HEK293T (cell line): Measurements from ENCODE around the gene CTNNB1.

Experiments
- CTCF ChIA-PET: fragments of 350-600 bp; formaldehyde crosslinking; extraction: SDS; loops from one replicate; lab custom pipeline; 2021; ENCODE audit warnings: antibody characterized with exemption, inconsistent platforms; lab: Yijun Ruan, JAX
- POLR2A ChIA-PET: fragments of 350-600 bp; formaldehyde crosslinking; extraction: SDS; loops from one replicate; lab custom pipeline; 2020; ENCODE audit warnings: antibody characterized with exemption, inconsistent platforms; lab: Yijun Ruan, JAX
- DNase-seq: peaks from one replicate; pipeline ENCODE4 v3.0.0; 2012; ENCODE audit warnings: mixed read lengths; ENCODE audit errors: extremely low spot score
- ARNT ChIP-seq: fragments of 450-650 bp; IDR thresholded peaks from 2 replicates; pipeline ENCODE4 v1.6.1; 2017; ENCODE audit warnings: mild to moderate bottlenecking
- BHLHE40 ChIP-seq: fragments of 450-650 bp; IDR thresholded peaks from 2 replicates; pipeline ENCODE4 v1.6.1; 2016; ENCODE audit warnings: mild to moderate bottlenecking, moderate library complexity, borderline replicate concordance
- CTBP1 ChIP-seq: fragments of 450-650 bp; IDR thresholded peaks from 2 replicates; pipeline ENCODE4 v1.6.1; 2016; ENCODE audit warnings: borderline replicate concordance
- ELF4 ChIP-seq: fragments of 450-650 bp; IDR thresholded peaks from 2 replicates; pipeline ENCODE4 v1.6.1; 2017; ENCODE audit warnings: antibody characterized with exemption
- FOXA1 ChIP-seq: fragments of 450-650 bp; IDR thresholded peaks from 2 replicates; pipeline ENCODE4 v1.6.1; 2016; ENCODE audit warnings: mild to moderate bottlenecking
- FOXK2 ChIP-seq: fragments of 450-650 bp; IDR thresholded peaks from 2 replicates; pipeline ENCODE4 v1.6.1; 2016; ENCODE audit warnings: mild to moderate bottlenecking
- FOXM1 ChIP-seq: fragments of 450-650 bp; IDR thresholded peaks from 2 replicates; pipeline ENCODE4 v1.6.1; 2017; ENCODE audit warnings: mild to moderate bottlenecking, borderline replicate concordance
- HDGF ChIP-seq: fragments of 450-650 bp; IDR thresholded peaks from 2 replicates; pipeline ENCODE4 v1.6.1; 2017; ENCODE audit warnings: antibody characterized with exemption, borderline replicate concordance
- L3MBTL2 ChIP-seq: fragments of 450-650 bp; conservative IDR thresholded peaks from 2 replicates; pipeline ENCODE4 v1.6.1; 2016; ENCODE audit warnings: mild to moderate bottlenecking
- LEF1 ChIP-seq: fragments of 450-650 bp; IDR thresholded peaks from 2 replicates; pipeline ENCODE4 v1.6.1; 2017; ENCODE audit warnings: mild to moderate bottlenecking, borderline replicate concordance
- NFRKB ChIP-seq: fragments of 450-650 bp; IDR thresholded peaks from 2 replicates; pipeline ENCODE4 v1.6.1; 2016; ENCODE audit warnings: mild to moderate bottlenecking, moderate library complexity
- PKNOX1 ChIP-seq: fragments of 450-650 bp; IDR thresholded peaks from 2 replicates; pipeline ENCODE4 v1.6.1; 2016
- SP1 ChIP-seq: fragments of 450-650 bp; IDR thresholded peaks from 2 replicates; pipeline ENCODE4 v1.6.1; 2017
- SUZ12 ChIP-seq: fragments of 450-650 bp; IDR thresholded peaks from 2 replicates; pipeline ENCODE4 v1.6.1; 2016; ENCODE audit warnings: mild to moderate bottlenecking
- TARDBP ChIP-seq: fragments of 450-650 bp; IDR thresholded peaks from 2 replicates; pipeline ENCODE4 v1.6.1; 2016
- ZNF384 ChIP-seq: fragments of 450-650 bp; IDR thresholded peaks from 2 replicates; pipeline ENCODE4 v1.6.1; 2016

CTNNB1 gene

GRCh38 chr3:41198950-41199865, at the start of gene CTNNB1:
CTNNB1 (plus strand) TSS chr3:41199505; CDS start chr3:41224069, 24,564 bp downstream.
- CTCF ChIA-PET: no interaction called here
- POLR2A ChIA-PET: interaction anchor here (0.7 to 4.1 kb wide), 27 partner anchors 9 to 746 kb away, joined by 3 to 28 read pairs (median 4); no protein-coding TSS in a partner anchor
- DNase-seq: peak; percentile 69
- TF ChIP-seq PKNOX1: no peak
- TF ChIP-seq SP1: 0 out of 2 replicates have a peak, but pooled peaks have one; percentile 42
- TF ChIP-seq CTBP1: peak; percentile 70; the same call in 1 of the 2 replicates
- no peak for TF ChIP-seq FOXA1
- TF ChIP-seq FOXK2: no peak
- TF ChIP-seq SUZ12: no peak
- TF ChIP-seq ARNT: peak; percentile 60; the same call in 1 of the 2 replicates
- TF ChIP-seq NFRKB: peak; percentile 90
- no peak for TF ChIP-seq TARDBP
- TF ChIP-seq HDGF: no peak
- no peak for TF ChIP-seq ZNF384
- TF ChIP-seq L3MBTL2: no peak
- TF ChIP-seq ELF4: peak; percentile 88
- TF ChIP-seq BHLHE40: no peak
- peak; percentile 88 for TF ChIP-seq FOXM1
- peak; percentile 74; the same call in 1 of the 2 replicates for TF ChIP-seq LEF1

GRCh38 chr3:41155834-41156233, 43.5 kb upstream of the CTNNB1 start:
- POLR2A ChIA-PET: no interaction called here
- TF ChIP-seq L3MBTL2 (no peak), ELF4 (no peak), FOXM1 (no peak), CTBP1 (no peak), SP1 (no peak), LEF1 (no peak), HDGF (no peak), SUZ12 (no peak), BHLHE40 (no peak), NFRKB (no peak), FOXA1 (no peak), PKNOX1 (no peak), ZNF384 (no peak)
- DNase-seq: no peak
- CTCF ChIA-PET: no interaction called here

GRCh38 chr3:41158947-41159346, 40.4 kb upstream of the CTNNB1 start:
- DNase-seq: no peak
- ChIA-PET CTCF (no interaction called here), POLR2A (interaction anchor here (1.6 kb wide), 1 partner anchor 40 kb away, joined by 13 read pairs; the partner anchor contains the start of gene CTNNB1)
- TF ChIP-seq FOXM1 (no peak), NFRKB (no peak), FOXK2 (no peak), ZNF384 (no peak), HDGF (no peak), SP1 (no peak), L3MBTL2 (no peak), PKNOX1 (no peak), TARDBP (no peak), BHLHE40 (no peak), LEF1 (no peak), ELF4 (no peak), CTBP1 (no peak), ARNT (no peak), SUZ12 (no peak), FOXA1 (no peak)

GRCh38 chr3:41159588-41160189, 39.6 kb upstream of the CTNNB1 start:
- ChIA-PET POLR2A (interaction anchor here (1.6 kb wide), 1 partner anchor 40 kb away, joined by 13 read pairs; the partner anchor contains the start of gene CTNNB1), CTCF (interaction anchor here (0.6 kb wide), 1 partner anchor 338 kb away, joined by 4 read pairs; no protein-coding TSS in a partner anchor)
- peak; percentile 49 for DNase-seq
- peak; percentile 96 for TF ChIP-seq PKNOX1
- no peak for TF ChIP-seq SP1
- TF ChIP-seq CTBP1: peak; percentile 68; the same call in 1 of the 2 replicates

- DNase-seq: no peak
- TF ChIP-seq TARDBP (no peak), LEF1 (no peak), PKNOX1 (no peak), SP1 (no peak), ARNT (no peak), CTBP1 (no peak), L3MBTL2 (no peak), FOXK2 (no peak), BHLHE40 (no peak), ELF4 (no peak), SUZ12 (no peak), NFRKB (no peak), HDGF (no peak), ZNF384 (no peak), FOXA1 (no peak), FOXM1 (no peak)
- CTCF ChIA-PET: no interaction called here
- POLR2A ChIA-PET: no interaction called here
These were observed 36.8 kb upstream of the CTNNB1 start for GRCh38 chr3:41162541-41162940.
